HCT116 (cell line): ENCODE results near the gene DBN1. TPM values are rescaled to one million over a fixed set of nuclear protein-coding genes. Genes with fewer than 3 reads are reported as not detected.

Experiments
- ATAC-seq: fragments of 200-7000 bp; cut with Tn5 transposase; 2 replicates; pipeline ENCODE4 v1.9.1; 2020; ENCODE audit warnings: mild to moderate bottlenecking, moderate library complexity
- BruUV-seq: library from RNA; stranded (reverse); fragments of 400-500 nt; replicated peaks from 2 replicates; lab custom pipeline; 2021; lab: Mats Ljungman, UMichigan
- CTCF ChIA-PET: fragments of 300-600 bp; sonication (Branson Sonifier 250); formaldehyde crosslinking; loops from one replicate; lab custom pipeline; 2021; ENCODE audit warnings: antibody characterized with exemption; lab: Charles Lee
- POLR2A ChIA-PET: fragments of 300-600, 350-600 bp; sonication (Branson Sonifier 250); formaldehyde crosslinking; loops from one replicate; lab custom pipeline; 2021; ENCODE audit warnings: antibody characterized with exemption; lab: Charles Lee
- RAD21 ChIA-PET, 2 experiments: fragments of 300-600 bp; sonication (Branson Sonifier 250); formaldehyde crosslinking; loops; one replicate each; lab custom pipeline; 2023; ENCODE audit warnings: low total read pairs in 2 of 2; ENCODE audit not compliant: uncharacterized antibody in 2 of 2, unreplicated experiment in 2 of 2, low non-redundant PET in 1 of 2; lab: Charles Lee
- DNase-seq: peaks from one replicate; pipeline ENCODE4 v3.0.0-alpha.2; 2010; ENCODE audit warnings: low read depth, low spot score
- H2AFZ ChIP-seq: fragments of 200-600 bp; shearing (Covaris generic), sonication (generic); 2 replicates; pipeline ENCODE4 v1.6.1; 2017; ENCODE audit warnings: low read depth, mixed run types, mixed read lengths, antibody characterized with exemption, low read length; ENCODE audit not compliant: poor library complexity, severe bottlenecking
- H3K27ac ChIP-seq: 2 replicates; pipeline ENCODE4 v1.5.1; 2012; ENCODE audit warnings: low read depth, low read length
- H3K27me3 ChIP-seq: fragments of 200-600 bp; sonication (generic); 2 replicates; pipeline ENCODE4 v1.6.1; 2016; ENCODE audit warnings: mixed run types, low read length, mixed read lengths; ENCODE audit not compliant: insufficient read depth
- H3K36me3 ChIP-seq, 2 experiments: fragments of 200-500 bp in 1 of 2; fragments of 200-600 bp in 1 of 2; sonication (Bioruptor generic) in 1 of 2; sonication (generic) in 1 of 2; 2 replicates each; pipeline versions ENCODE4 v1.5.1 to v1.6.1; 2014 to 2016; ENCODE audit warnings: low read length in 2 of 2, inconsistent platforms in 1 of 2, mixed read lengths in 1 of 2, mixed run types in 1 of 2; ENCODE audit not compliant: insufficient read depth in 2 of 2, control insufficient read depth in 1 of 2
- H3K4me1 ChIP-seq, 2 experiments: fragments of 200-600 bp in 1 of 2; sonication (generic) in 1 of 2; 2 replicates each; pipeline versions ENCODE4 v1.5.1 to v1.6.1; 2012 to 2017; ENCODE audit warnings: low read length in 2 of 2, inconsistent platforms in 1 of 2, mild to moderate bottlenecking in 1 of 2, mixed read lengths in 1 of 2, mixed run types in 1 of 2, moderate library complexity in 1 of 2; ENCODE audit not compliant: insufficient read depth in 2 of 2, control insufficient read depth in 1 of 2
- H3K4me2 ChIP-seq: fragments of 200-600 bp; sonication (generic); 2 replicates; pipeline ENCODE4 v1.6.1; 2017; ENCODE audit warnings: mixed run types, low read length, mixed read lengths
- H3K4me3 ChIP-seq, 2 experiments: fragments of 200-600 bp in 1 of 2; sonication (generic) in 1 of 2; replicated peaks in 1 of 2; 2 replicates each; pipeline ENCODE4 v1.5.1; 2011 to 2016; ENCODE audit warnings: low read length in 2 of 2, control low read depth in 1 of 2, low read depth in 1 of 2, mild to moderate bottlenecking in 1 of 2, mixed read lengths in 1 of 2, mixed run types in 1 of 2
- H3K79me2 ChIP-seq: fragments of 200-600 bp; sonication (generic); 2 replicates; pipeline ENCODE4 v1.6.1; 2017; ENCODE audit warnings: mild to moderate bottlenecking, mixed run types, low read length, moderate library complexity, mixed read lengths; ENCODE audit not compliant: insufficient read depth
- H3K9ac ChIP-seq: fragments of 200-600 bp; sonication (generic); 2 replicates; pipeline ENCODE4 v1.6.1; 2016; ENCODE audit warnings: low read length, mixed read lengths
- H3K9me2 ChIP-seq: fragments of 200-600 bp; sonication (generic), shearing (Covaris generic); 2 replicates; pipeline ENCODE4 v1.6.1; 2017; ENCODE audit warnings: mixed run types, mild to moderate bottlenecking, moderate library complexity; ENCODE audit not compliant: insufficient read depth
- H3K9me3 ChIP-seq, 2 experiments: fragments of 200-500 bp in 1 of 2; fragments of 200-600 bp in 1 of 2; sonication (Bioruptor generic) in 1 of 2; sonication (generic) in 1 of 2; 2 replicates each; pipeline ENCODE4 v1.6.1; 2014 to 2017; ENCODE audit warnings: low read length in 2 of 2, mixed read lengths in 2 of 2, inconsistent platforms in 1 of 2, low read depth in 1 of 2, mild to moderate bottlenecking in 1 of 2, mixed run types in 1 of 2, moderate library complexity in 1 of 2; ENCODE audit not compliant: control insufficient read depth in 1 of 2, insufficient read depth in 1 of 2
- H4K20me1 ChIP-seq: fragments of 200-600 bp; sonication (generic), shearing (Covaris generic); 2 replicates; pipeline ENCODE4 v1.6.1; 2017; ENCODE audit warnings: mixed run types, mild to moderate bottlenecking, moderate library complexity; ENCODE audit not compliant: insufficient read depth
- EZH2phosphoT487 ChIP-seq: fragments of 200-600 bp; IDR thresholded peaks from 2 replicates; pipeline ENCODE4 v1.6.1; 2018; ENCODE audit warnings: antibody characterized with exemption, borderline replicate concordance
- FOSL1 ChIP-seq: IDR thresholded peaks from 2 replicates; pipeline ENCODE4 v1.6.1; 2012; ENCODE audit warnings: low read depth
- JUND ChIP-seq: IDR thresholded peaks from 2 replicates; pipeline ENCODE4 v1.6.1; 2012
- POLR2A ChIP-seq: IDR thresholded peaks from 2 replicates; pipeline ENCODE4 v1.7.0; 2011; ENCODE audit warnings: borderline replicate concordance; ENCODE audit not compliant: insufficient read depth, insufficient read length; ENCODE audit errors: extremely low read depth
- POLR2AphosphoS5 ChIP-seq: IDR thresholded peaks from 2 replicates; pipeline ENCODE4 v1.6.1; 2011; ENCODE audit warnings: mild to moderate bottlenecking, low read depth, low read length, moderate library complexity
- SRF ChIP-seq: IDR thresholded peaks from 2 replicates; pipeline ENCODE4 v1.6.1; 2012; ENCODE audit warnings: low read depth
- TCF7L2 ChIP-seq: IDR thresholded peaks from 2 replicates; pipeline ENCODE4 v1.7.0; 2011; ENCODE audit warnings: borderline replicate concordance, inconsistent platforms; ENCODE audit not compliant: insufficient read depth, insufficient read length; ENCODE audit errors: extremely low read depth
- YY1 ChIP-seq: IDR thresholded peaks from 2 replicates; pipeline ENCODE4 v1.6.1; 2011; ENCODE audit warnings: low read length, low read depth, moderate library complexity, mild to moderate bottlenecking; ENCODE audit not compliant: insufficient replicate concordance; ENCODE audit errors: extremely low read depth
- intact Hi-C: fragments of 100-400 bp; cut with micrococcal nuclease; formaldehyde crosslinking; loops from 2 replicates; pipeline ENCODE4 v1.10.0; 2022
- total RNA-seq: library from RNA; stranded (reverse); gene quantifications from one replicate; pipeline ENCODE4 v1.2.1, GENCODE V29; 2021; ENCODE audit not compliant: unreplicated experiment
- TF ChIP-seq, protein P1 (sequence below): IDR thresholded peaks from 2 replicates; pipeline ENCODE4 v1.6.1; 2011; ENCODE audit warnings: mild to moderate bottlenecking, low read length, moderate library complexity; ENCODE audit not compliant: insufficient replicate concordance; ENCODE audit errors: extremely low read depth
- TF ChIP-seq, protein P2 (sequence below): IDR thresholded peaks from 2 replicates; pipeline ENCODE4 v1.6.1; 2012; ENCODE audit warnings: low read depth

DBN1 gene
- total RNA-seq, 1 experiment from 2014 or later = 144 TPM

DNA sequence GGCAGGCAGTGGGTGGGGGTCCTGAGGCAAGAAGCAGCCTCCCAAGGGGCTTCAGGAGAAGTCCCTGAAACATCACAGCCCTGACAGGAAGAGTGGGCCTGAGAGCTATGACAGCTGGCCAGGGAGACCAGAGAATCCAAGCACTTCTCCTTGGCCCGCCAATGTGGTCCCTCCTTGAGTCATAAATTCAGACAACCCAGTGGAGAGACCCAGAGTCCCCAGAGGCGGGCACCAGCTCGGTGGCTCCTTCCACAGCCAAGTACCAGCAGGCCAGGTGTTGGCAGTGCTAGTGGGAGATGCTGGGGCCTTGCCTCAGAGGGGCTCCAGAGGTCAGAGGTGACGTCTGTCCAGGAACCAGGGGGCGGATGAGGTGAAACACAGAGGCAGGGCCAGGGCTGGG is 37.7 kb upstream of the DBN1 start:
- Histone ChIP-seq H3K4me3 (no peak overlapping the region), H3K9me2 (no peaks in the 10 kb centered on the region), H3K4me2 (no peak overlapping the region), H3K79me2 (peaks cover 20% of the 10 kb centered on the region), H3K27me3 (no peaks in the 10 kb centered on the region), H2AFZ (no peak overlapping the region), H3K36me3 (peaks cover 27 to 55% of the 10 kb centered on the region in 2 experiments; a peak in 3 of 4 replicates), H3K9ac (no peak overlapping the region), H3K9me3 (no peaks in the 10 kb centered on the region), H3K4me1 (peaks cover 5 to 12% of the 10 kb centered on the region in 2 experiments; a peak in 3 of 4 replicates), H3K27ac (no peak overlapping the region)
- ChIA-PET CTCF (no interaction called here), POLR2A (no interaction called here), RAD21 (no interaction called here)
- no peak for DNase-seq
- ATAC-seq = no peak
- intact Hi-C loops = no loop called here
- no TSS peak for BruUV-seq
- TF ChIP-seq YY1 = no peak
- TF ChIP-seq SRF = no peak
- TF ChIP-seq, protein P1, sequence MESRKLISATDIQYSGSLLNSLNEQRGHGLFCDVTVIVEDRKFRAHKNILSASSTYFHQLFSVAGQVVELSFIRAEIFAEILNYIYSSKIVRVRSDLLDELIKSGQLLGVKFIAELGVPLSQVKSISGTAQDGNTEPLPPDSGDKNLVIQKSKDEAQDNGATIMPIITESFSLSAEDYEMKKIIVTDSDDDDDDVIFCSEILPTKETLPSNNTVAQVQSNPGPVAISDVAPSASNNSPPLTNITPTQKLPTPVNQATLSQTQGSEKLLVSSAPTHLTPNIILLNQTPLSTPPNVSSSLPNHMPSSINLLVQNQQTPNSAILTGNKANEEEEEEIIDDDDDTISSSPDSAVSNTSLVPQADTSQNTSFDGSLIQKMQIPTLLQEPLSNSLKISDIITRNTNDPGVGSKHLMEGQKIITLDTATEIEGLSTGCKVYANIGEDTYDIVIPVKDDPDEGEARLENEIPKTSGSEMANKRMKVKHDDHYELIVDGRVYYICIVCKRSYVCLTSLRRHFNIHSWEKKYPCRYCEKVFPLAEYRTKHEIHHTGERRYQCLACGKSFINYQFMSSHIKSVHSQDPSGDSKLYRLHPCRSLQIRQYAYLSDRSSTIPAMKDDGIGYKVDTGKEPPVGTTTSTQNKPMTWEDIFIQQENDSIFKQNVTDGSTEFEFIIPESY = no peak
- no peak for TF ChIP-seq FOSL1
- no peak for TF ChIP-seq TCF7L2
- no peak for TF ChIP-seq JUND
- TF ChIP-seq, protein P2, sequence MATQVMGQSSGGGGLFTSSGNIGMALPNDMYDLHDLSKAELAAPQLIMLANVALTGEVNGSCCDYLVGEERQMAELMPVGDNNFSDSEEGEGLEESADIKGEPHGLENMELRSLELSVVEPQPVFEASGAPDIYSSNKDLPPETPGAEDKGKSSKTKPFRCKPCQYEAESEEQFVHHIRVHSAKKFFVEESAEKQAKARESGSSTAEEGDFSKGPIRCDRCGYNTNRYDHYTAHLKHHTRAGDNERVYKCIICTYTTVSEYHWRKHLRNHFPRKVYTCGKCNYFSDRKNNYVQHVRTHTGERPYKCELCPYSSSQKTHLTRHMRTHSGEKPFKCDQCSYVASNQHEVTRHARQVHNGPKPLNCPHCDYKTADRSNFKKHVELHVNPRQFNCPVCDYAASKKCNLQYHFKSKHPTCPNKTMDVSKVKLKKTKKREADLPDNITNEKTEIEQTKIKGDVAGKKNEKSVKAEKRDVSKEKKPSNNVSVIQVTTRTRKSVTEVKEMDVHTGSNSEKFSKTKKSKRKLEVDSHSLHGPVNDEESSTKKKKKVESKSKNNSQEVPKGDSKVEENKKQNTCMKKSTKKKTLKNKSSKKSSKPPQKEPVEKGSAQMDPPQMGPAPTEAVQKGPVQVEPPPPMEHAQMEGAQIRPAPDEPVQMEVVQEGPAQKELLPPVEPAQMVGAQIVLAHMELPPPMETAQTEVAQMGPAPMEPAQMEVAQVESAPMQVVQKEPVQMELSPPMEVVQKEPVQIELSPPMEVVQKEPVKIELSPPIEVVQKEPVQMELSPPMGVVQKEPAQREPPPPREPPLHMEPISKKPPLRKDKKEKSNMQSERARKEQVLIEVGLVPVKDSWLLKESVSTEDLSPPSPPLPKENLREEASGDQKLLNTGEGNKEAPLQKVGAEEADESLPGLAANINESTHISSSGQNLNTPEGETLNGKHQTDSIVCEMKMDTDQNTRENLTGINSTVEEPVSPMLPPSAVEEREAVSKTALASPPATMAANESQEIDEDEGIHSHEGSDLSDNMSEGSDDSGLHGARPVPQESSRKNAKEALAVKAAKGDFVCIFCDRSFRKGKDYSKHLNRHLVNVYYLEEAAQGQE = no peak
- TF ChIP-seq POLR2AphosphoS5 = no peak
- TF ChIP-seq EZH2phosphoT487 = no peak
- TF ChIP-seq POLR2A = no peak
- TF ChIP-seq, all 23 proteins: peak for 0
- no peaks in the 10 kb centered on the region for H4K20me1 ChIP-seq
